RWPE1 (cell line): Measurements from ENCODE around the gene AACS.

Experiments
- CTCF ChIA-PET: fragments of 350-600 bp; sonication (Branson Sonifier 250); formaldehyde crosslinking; extraction: SDS; loops from one replicate; lab custom pipeline; 2021; lab: Yijun Ruan, JAX
- POLR2A ChIA-PET: fragments of 400-600 bp; formaldehyde crosslinking; extraction: SDS; loops from one replicate; lab custom pipeline; 2020; ENCODE audit warnings: antibody characterized with exemption; ENCODE audit not compliant: low non-redundant PET; lab: Yijun Ruan, JAX
- DNase-seq: peaks from one replicate; pipeline ENCODE4 v3.0.0; 2012; ENCODE audit warnings: low spot score
- H3K27ac ChIP-seq: fragments of 450-650 bp; 2 replicates; pipeline ENCODE4 v1.5.1; 2017
- CTCF ChIP-seq: fragments of 450-650 bp; conservative IDR thresholded peaks from 2 replicates; pipeline ENCODE4 v1.5.1; 2017; ENCODE audit warnings: low read depth, mild to moderate bottlenecking

The AACS gene

GRCh38 chr12:125149160-125150108 lies 84.2 kb downstream of the AACS start:
- POLR2A ChIA-PET, result no interaction called here
- TF ChIP-seq CTCF, result no peak
- CTCF ChIA-PET, result no interaction called here
- H3K27ac ChIP-seq, result no peak overlapping the region
- DNase-seq, result no peak

DNA sequence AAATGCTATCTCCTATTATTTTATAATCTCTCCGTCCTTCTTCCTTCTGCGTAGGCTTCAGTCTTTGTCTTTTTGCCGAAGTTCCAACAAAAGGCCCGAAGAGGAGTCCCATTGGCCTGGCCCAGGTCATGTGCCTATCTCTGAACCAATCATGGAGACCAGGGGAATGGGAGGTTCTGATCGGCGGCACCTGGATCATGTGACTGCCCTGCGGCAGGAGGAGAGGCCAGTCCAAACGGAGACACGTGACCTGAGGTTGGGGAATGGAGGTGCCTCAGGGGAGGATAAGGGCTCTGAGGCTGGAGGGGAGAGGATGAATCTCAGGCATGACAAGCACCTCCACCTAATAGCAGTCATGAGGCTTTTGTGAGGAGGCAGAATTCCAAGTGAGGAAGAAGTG lies 86.0 kb downstream of the AACS start:
- H3K27ac ChIP-seq, result no peak overlapping the region
- ChIA-PET POLR2A (no interaction called here), CTCF (no interaction called here)
- DNase-seq, result no peak
- TF ChIP-seq CTCF, result no peak

- ChIA-PET CTCF (interaction anchor here (0.7 kb wide), 1 partner anchor 1204 kb away, joined by 4 read pairs; no protein-coding TSS in a partner anchor), POLR2A (no interaction called here)
- no peak for DNase-seq
- TF ChIP-seq CTCF, result no peak
- no peak overlapping the region for H3K27ac ChIP-seq
Observed at GRCh38 chr12:125152463-125152862, 87.2 kb downstream of the AACS start.

DNA sequence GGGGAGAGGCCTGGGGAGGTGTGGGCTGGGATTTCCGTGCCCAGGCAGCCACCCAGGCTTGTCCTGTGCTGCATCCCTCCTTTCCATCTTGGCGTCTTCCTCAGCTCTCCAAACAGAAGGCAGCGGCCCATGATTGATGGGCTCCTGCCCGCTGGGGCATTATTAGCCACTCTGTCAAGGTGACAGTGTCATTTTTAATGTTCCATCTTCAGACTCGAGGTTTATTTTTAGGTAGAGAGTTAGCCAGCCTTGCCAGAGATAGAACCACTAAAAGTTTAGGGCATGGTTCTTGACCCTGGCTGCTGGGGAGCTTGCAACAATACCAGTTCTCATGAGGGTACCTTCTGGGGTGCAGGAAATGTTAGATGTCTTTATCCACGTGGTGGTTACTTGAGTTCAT lies 90.1 kb downstream of the AACS start:
- no peak for TF ChIP-seq CTCF
- CTCF ChIA-PET, result no interaction called here
- no peak overlapping the region for H3K27ac ChIP-seq
- POLR2A ChIA-PET, result no interaction called here
- no peak for DNase-seq

DNA sequence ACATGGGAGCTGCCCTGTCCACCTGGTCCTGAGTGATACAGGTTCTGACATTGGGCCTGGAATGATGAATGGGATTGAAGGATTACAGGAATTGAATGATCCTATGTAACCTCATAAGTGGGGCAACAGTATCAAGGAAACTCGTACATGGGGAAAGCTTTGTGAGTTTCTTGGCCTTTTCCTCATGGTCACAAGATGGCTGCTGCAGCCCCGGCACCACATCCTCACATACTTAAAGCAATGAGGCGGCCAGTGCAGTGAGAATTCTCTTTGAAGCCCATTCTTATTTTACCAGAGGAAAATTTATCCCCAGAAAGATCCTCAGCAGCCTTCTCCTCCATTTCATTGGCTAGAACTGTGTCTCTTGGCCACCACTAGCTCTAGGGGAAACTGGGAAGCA lies 91.9 kb downstream of the AACS start:
- POLR2A ChIA-PET, result no interaction called here
- H3K27ac ChIP-seq, result no peak overlapping the region
- CTCF ChIA-PET, result no interaction called here
- DNase-seq, result no peak
- TF ChIP-seq CTCF, result no peak

DNA sequence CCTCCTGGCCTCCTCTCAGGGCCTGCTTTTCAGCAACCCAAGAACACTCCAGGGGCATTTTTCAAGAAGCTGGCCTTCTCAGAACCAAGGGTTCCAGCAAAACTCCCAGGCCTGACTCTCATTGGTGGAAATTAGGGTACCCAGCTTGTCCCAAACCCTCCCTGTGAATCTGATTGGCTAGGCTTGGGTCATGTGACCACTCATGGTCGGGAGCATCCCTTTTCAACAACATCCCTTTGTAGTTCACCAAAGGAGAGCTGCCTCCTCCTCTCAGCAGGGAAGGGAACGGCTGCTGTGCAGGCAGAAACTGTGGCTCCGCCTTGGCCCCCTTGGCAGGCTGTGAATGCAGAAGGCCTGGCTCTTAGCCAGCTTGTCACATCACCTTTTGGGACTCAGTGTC lies 94.5 kb downstream of the AACS start:
- CTCF ChIA-PET, result interaction anchor here (0.6 kb wide), 1 partner anchor 14 kb away, joined by 6 read pairs; no protein-coding TSS in a partner anchor
- H3K27ac ChIP-seq, result no peak overlapping the region
- POLR2A ChIA-PET, result interaction anchor here (0.6 kb wide), 1 partner anchor 13 kb away, joined by 4 read pairs; no protein-coding TSS in a partner anchor
- no peak for TF ChIP-seq CTCF
- DNase-seq, result no peak
